ENCODE results near the gene CLHC1.
"Not testable (repeated sequence)": the region's sequence is repeated elsewhere in the genome, so short reads cannot be mapped to it uniquely, and the experiment has no call there.

CLHC1 gene

GRCh38 chr2:55154525-55155030 lies 77.5 kb downstream of the CLHC1 start:
- DNase-seq (ENCODE audit: extremely low read depth in 1 of 2, low read depth in 1 of 2), result no peak

- DNase-seq (ENCODE audit: extremely low read depth in 1 of 2, low read depth in 1 of 2), result no peak
Measured at GRCh38 chr2:55153584-55154299, 78.4 kb downstream of the CLHC1 start.

- no peak for DNase-seq (ENCODE audit: extremely low read depth in 1 of 2, low read depth in 1 of 2)
Measured at GRCh38 chr2:55152475-55153412, 79.3 kb downstream of the CLHC1 start.

GRCh38 chr2:55151733-55152433 lies 80.2 kb downstream of the CLHC1 start:
- DNase-seq (ENCODE audit: extremely low read depth in 1 of 2, low read depth in 1 of 2), result no peak

GRCh38 chr2:55150834-55151233 lies 81.3 kb downstream of the CLHC1 start:
- no peak for DNase-seq (ENCODE audit: extremely low read depth in 1 of 2, low read depth in 1 of 2)

- DNase-seq (ENCODE audit: extremely low read depth in 1 of 2, low read depth in 1 of 2), result no peak
Measured at GRCh38 chr2:55148269-55148668, 83.8 kb downstream of the CLHC1 start.

- no peak for DNase-seq (ENCODE audit: extremely low read depth in 1 of 2, low read depth in 1 of 2)
Measured at GRCh38 chr2:55147531-55147930, 84.6 kb downstream of the CLHC1 start.

GRCh38 chr2:55147041-55147440 lies 85.1 kb downstream of the CLHC1 start:
- DNase-seq (ENCODE audit: extremely low read depth in 1 of 2, low read depth in 1 of 2), result no peak

- no peak for DNase-seq (ENCODE audit: extremely low read depth in 1 of 2, low read depth in 1 of 2)
Measured at GRCh38 chr2:55146263-55146662, 85.8 kb downstream of the CLHC1 start.

GRCh38 chr2:55144922-55145820 lies 86.9 kb downstream of the CLHC1 start:
- no peak for DNase-seq (ENCODE audit: extremely low read depth in 1 of 2, low read depth in 1 of 2)

- DNase-seq (ENCODE audit: extremely low read depth in 1 of 2, low read depth in 1 of 2), result not testable (repeated sequence)
Measured at GRCh38 chr2:55143706-55144105, 88.4 kb downstream of the CLHC1 start.

- no peak for DNase-seq (ENCODE audit: extremely low read depth in 1 of 2, low read depth in 1 of 2)
Measured at GRCh38 chr2:55142518-55142917, 89.6 kb downstream of the CLHC1 start.

GRCh38 chr2:55141572-55142413 lies 90.3 kb downstream of the CLHC1 start:
- DNase-seq (ENCODE audit: extremely low read depth in 1 of 2, low read depth in 1 of 2), result no peak

- no peak for DNase-seq (ENCODE audit: extremely low read depth in 1 of 2, low read depth in 1 of 2)
Measured at GRCh38 chr2:55140316-55141219, 91.5 kb downstream of the CLHC1 start.

GRCh38 chr2:55139305-55139704 lies 92.8 kb downstream of the CLHC1 start:
- DNase-seq (ENCODE audit: extremely low read depth in 1 of 2, low read depth in 1 of 2), result no peak

GRCh38 chr2:55138882-55139229 lies 93.2 kb downstream of the CLHC1 start:
- no peak for DNase-seq (ENCODE audit: extremely low read depth in 1 of 2, low read depth in 1 of 2)

- no peak for DNase-seq (ENCODE audit: extremely low read depth in 1 of 2, low read depth in 1 of 2)
Measured at GRCh38 chr2:55138014-55138881, 93.8 kb downstream of the CLHC1 start.
